Globus pallidus (tissue), 1 donor: ENCODE data around the gene POLR1A.

Experiments
- DNase-seq: peaks from one replicate; pipeline ENCODE4 v3.0.0-alpha.2; 2015; ENCODE audit warnings: low spot score

Gene POLR1A

GRCh38 chr2:85978883-85979780 lies 126.6 kb downstream of the POLR1A start:
- no peak for DNase-seq

DNA sequence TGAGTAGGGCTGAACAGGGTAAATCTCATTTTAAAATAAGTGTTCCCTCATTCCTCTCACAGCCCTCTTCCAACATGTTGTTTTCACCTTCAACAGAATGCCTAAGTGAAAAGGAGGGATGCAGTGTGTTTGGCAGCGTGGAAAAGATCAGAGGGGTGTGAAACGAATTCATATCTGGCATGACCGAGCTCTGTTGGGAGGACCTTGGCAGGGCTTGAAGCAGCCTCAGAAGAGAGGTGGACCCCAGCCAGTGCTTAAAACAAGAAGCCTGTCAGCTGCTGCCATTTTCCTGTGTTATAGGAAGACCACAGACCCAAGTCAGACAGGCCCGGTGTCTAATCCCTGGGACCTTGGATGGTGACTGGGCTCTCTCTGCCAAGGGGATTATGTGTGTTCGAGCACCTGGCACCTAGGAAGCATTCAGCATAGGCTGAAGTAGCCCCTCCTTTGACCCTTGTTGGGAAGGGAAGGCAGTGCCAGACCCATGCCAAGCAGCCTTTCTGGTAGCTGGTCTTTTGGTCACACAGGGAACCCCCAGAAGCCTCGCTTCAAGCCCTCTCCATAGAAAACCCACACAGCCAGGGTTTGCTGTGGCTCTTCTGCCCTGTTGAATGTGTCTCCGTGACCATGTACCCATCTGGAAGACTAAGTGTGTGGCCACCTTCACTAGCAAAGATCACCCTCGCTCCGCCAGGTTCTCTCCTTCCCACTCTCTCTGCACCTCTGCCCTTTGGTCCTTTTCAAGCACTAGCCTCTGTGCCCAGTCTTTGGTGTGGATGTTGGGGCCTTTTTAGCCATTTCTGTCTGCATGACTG lies 129.4 kb downstream of the POLR1A start:
- DNase-seq: no peak

DNA sequence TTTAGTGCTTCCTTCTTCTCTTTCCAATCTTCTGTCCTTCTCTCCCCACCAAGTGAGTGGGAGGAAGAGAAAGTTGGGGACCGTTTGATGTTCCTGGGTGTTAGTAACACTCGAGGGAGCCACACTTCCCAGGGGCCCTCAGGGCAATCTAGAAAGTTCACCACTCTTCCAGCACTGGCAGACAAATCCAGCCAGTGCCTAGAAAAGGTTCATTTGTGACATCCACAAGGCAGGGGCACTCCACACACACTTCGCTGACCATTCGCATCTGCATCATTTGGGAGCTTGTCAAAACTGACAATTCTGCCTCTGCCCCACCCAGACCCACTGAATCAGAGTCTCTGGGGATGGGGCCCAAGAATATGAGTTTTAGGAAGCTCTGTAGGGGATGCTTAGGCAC lies 130.1 kb downstream of the POLR1A start:
- no peak for DNase-seq

DNA sequence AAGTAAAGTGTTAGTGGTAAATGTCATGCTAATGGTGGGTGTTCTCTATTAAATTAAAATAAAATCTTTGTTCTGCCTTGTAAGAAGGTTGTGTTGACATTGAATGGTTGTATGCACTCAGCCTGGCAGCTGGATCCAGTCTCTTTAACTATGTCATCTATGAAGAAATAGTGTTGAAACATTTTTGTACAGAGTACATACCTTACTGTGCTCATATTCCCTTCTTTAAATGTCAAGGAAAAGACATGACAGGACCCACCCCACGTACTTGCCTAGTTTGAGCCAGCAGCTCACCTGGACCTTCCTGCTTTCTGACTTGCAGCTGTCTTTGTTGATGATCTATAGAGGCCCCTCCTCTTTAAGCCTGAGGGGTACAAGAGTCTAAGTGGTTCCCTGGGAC lies 131.3 kb downstream of the POLR1A start:
- DNase-seq: no peak

DNA sequence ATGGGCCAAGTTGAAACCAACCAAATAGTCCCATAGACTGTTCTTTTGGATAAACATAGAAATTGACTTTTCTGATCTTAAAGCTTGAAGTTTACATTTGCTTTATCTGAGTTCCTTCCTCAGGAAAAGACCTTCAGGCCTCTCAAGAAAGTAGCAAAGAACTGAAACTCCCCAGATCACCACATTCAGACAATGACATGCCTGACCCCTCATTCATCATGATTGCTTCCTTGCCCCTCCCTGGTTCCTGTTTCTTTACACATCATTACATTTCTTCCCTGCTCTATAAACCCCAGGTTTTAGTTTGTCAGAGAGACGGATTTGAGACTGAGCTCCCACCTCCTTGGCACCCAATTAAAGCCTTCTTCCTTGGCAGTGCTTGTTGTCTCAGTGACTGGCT lies 133.3 kb downstream of the POLR1A start:
- no peak for DNase-seq

DNA sequence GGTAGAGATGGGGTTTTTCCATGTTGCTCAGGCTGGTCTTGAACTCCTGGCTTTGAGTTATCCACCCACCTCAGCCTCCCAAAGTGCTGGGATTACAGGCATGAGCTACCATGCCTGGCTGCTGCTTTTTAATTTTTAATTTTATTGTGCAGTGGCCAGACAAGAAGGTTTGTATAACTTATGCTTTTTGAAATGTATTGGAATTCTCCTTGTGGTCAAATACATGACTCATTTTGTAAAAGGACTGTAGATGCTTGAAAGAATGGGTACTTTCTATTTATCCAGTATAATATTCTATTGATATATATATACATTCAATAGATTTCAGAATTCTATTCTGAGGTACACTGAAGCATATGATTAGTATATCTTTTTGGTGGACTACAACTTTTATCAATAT lies 134.3 kb downstream of the POLR1A start:
- no peak for DNase-seq
